ENCODE results near the gene MTMR3. TPM values are rescaled to one million over a fixed set of nuclear protein-coding genes. Genes with fewer than 3 reads are reported as not detected.

MTMR3 gene
- total and polyA plus RNA-seq, 2 of the 8 experiments (the other 6 are each of a cell fraction or from before 2014, with no cell fraction given): 16.9 to 18.5 TPM

GRCh38 chr22:30021338-30021737 lies 138.4 kb downstream of the MTMR3 start (continued):
- TF ChIP-seq, protein P1, sequence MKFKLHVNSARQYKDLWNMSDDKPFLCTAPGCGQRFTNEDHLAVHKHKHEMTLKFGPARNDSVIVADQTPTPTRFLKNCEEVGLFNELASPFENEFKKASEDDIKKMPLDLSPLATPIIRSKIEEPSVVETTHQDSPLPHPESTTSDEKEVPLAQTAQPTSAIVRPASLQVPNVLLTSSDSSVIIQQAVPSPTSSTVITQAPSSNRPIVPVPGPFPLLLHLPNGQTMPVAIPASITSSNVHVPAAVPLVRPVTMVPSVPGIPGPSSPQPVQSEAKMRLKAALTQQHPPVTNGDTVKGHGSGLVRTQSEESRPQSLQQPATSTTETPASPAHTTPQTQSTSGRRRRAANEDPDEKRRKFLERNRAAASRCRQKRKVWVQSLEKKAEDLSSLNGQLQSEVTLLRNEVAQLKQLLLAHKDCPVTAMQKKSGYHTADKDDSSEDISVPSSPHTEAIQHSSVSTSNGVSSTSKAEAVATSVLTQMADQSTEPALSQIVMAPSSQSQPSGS (IDR thresholded peaks at IDR 0.05; ENCODE audit: low read length): no peak
- TF ChIP-seq, protein P2, sequence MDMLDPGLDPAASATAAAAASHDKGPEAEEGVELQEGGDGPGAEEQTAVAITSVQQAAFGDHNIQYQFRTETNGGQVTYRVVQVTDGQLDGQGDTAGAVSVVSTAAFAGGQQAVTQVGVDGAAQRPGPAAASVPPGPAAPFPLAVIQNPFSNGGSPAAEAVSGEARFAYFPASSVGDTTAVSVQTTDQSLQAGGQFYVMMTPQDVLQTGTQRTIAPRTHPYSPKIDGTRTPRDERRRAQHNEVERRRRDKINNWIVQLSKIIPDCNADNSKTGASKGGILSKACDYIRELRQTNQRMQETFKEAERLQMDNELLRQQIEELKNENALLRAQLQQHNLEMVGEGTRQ (IDR thresholded peaks at IDR 0.05; ENCODE audit: low read length): no peak
- no peak for TF ChIP-seq CHD1 (IDR thresholded peaks at IDR 0.05; ENCODE audit: low read depth, low read length)
- no peak for TF ChIP-seq TCF12 (IDR thresholded peaks at IDR 0.05; ENCODE audit: low read depth, low read length)
- no peak for TF ChIP-seq YY1 (IDR thresholded peaks at IDR 0.05; ENCODE audit: low read depth, low read length)
- TF ChIP-seq SP2 (IDR thresholded peaks at IDR 0.05; ENCODE audit: low read length): no peak
